WTC11 (cell line): ENCODE results near the gene VCP. TPM values are rescaled to one million over a fixed set of nuclear protein-coding genes. Genes with fewer than 3 reads are reported as not detected.

Experiments
- ATAC-seq: fragments of 200-7000 bp; cut with Tn5 transposase; 2 replicates; pipeline ENCODE4 v1.10.0; 2021; ENCODE audit warnings: mild to moderate bottlenecking, moderate library complexity
- CTCF ChIA-PET: fragments of 300-600 bp; sonication (Branson Sonifier 250); formaldehyde crosslinking; loops from one replicate; lab custom pipeline; 2021; ENCODE audit warnings: antibody characterized with exemption; lab: Charles Lee
- POLR2A ChIA-PET: fragments of 350-600 bp; sonication (Branson Sonifier 250); formaldehyde crosslinking; loops from one replicate; lab custom pipeline; 2021; ENCODE audit warnings: antibody characterized with exemption; lab: Charles Lee
- DNase-seq: peaks from one replicate; pipeline ENCODE4 v3.0.0; 2021; ENCODE audit warnings: low spot score
- H3K27ac Mint-ChIP-seq: 2 replicates; pipeline ENCODE4 v1.8.0; 2021; ENCODE audit warnings: mixed read lengths
- H3K27me3 Mint-ChIP-seq: 2 replicates; pipeline ENCODE4 v1.8.0; 2021; ENCODE audit warnings: low read depth, mild to moderate bottlenecking, moderate library complexity, mixed read lengths
- H3K36me3 Mint-ChIP-seq: 2 replicates; pipeline ENCODE4 v1.8.0; 2021; ENCODE audit warnings: mixed read lengths
- H3K4me1 Mint-ChIP-seq: 2 replicates; pipeline ENCODE4 v1.8.0; 2022; ENCODE audit warnings: mixed read lengths
- H3K4me3 Mint-ChIP-seq: 2 replicates; pipeline ENCODE4 v1.8.0; 2021; ENCODE audit warnings: mild to moderate bottlenecking, moderate library complexity, mixed read lengths
- H3K9me3 Mint-ChIP-seq: 2 replicates; pipeline ENCODE4 v1.8.0; 2021; ENCODE audit warnings: mixed read lengths
- ARID4B ChIP-seq: sonication (generic); formaldehyde crosslinking; IDR thresholded peaks from 2 replicates; pipeline ENCODE4 v1.8.0; 2023; ENCODE audit warnings: missing genetic modification reagents, mild to moderate bottlenecking, borderline replicate concordance
- ETV6 ChIP-seq: sonication (generic); formaldehyde crosslinking; IDR thresholded peaks from 2 replicates; pipeline ENCODE4 v1.8.1; 2022; ENCODE audit warnings: mild to moderate bottlenecking, missing genetic modification reagents
- HMGXB4 ChIP-seq: sonication (generic); formaldehyde crosslinking; IDR thresholded peaks from 2 replicates; pipeline ENCODE4 v1.8.1; 2023; ENCODE audit warnings: mild to moderate bottlenecking, moderate library complexity, missing genetic modification reagents
- IRF1 ChIP-seq: sonication (generic); formaldehyde crosslinking; IDR thresholded peaks from 2 replicates; pipeline ENCODE4 v1.8.0; 2023; ENCODE audit warnings: missing genetic modification reagents
- MLX ChIP-seq: sonication (generic); formaldehyde crosslinking; IDR thresholded peaks from 2 replicates; pipeline ENCODE4 v1.8.1; 2023; ENCODE audit warnings: mild to moderate bottlenecking, missing genetic modification reagents, moderate library complexity
- NFE2L1 ChIP-seq: sonication (generic); formaldehyde crosslinking; IDR thresholded peaks from 2 replicates; pipeline ENCODE4 v1.8.1; 2023; ENCODE audit warnings: missing genetic modification reagents
- OVOL2 ChIP-seq: fragments of 250-450 bp; sonication (Bioruptor Pico); IDR thresholded peaks from 2 replicates; pipeline ENCODE4 v1.9.0; 2021; ENCODE audit warnings: mild to moderate bottlenecking, borderline replicate concordance
- RELA ChIP-seq: sonication (generic); formaldehyde crosslinking; IDR thresholded peaks from 2 replicates; pipeline ENCODE4 v1.8.1; 2022; ENCODE audit warnings: missing genetic modification reagents, mild to moderate bottlenecking, borderline replicate concordance
- TCF7 ChIP-seq: sonication (generic); formaldehyde crosslinking; IDR thresholded peaks from 2 replicates; pipeline ENCODE4 v1.8.0; 2022; ENCODE audit warnings: mild to moderate bottlenecking, low read depth, missing genetic modification reagents, moderate library complexity
- USF2 ChIP-seq: sonication (generic); formaldehyde crosslinking; IDR thresholded peaks from 2 replicates; pipeline ENCODE4 v1.8.1; 2023; ENCODE audit warnings: mild to moderate bottlenecking, missing genetic modification reagents, moderate library complexity
- ZNF121 ChIP-seq: sonication (generic); formaldehyde crosslinking; IDR thresholded peaks from 2 replicates; pipeline ENCODE4 v1.8.0; 2023; ENCODE audit warnings: missing genetic modification reagents
- ZNF532 ChIP-seq: fragments of 250-450 bp; sonication (Bioruptor Pico); IDR thresholded peaks from 2 replicates; pipeline ENCODE4 v1.9.0; 2021; ENCODE audit warnings: mild to moderate bottlenecking, borderline replicate concordance
- total RNA-seq: library from RNA; stranded (reverse); gene quantifications from 3 replicates; pipeline ENCODE4 v1.2.3, GENCODE V29; 2021

The VCP gene
- total RNA-seq, 1 experiment from 2014 or later, result 386 TPM

- TF ChIP-seq HMGXB4 (CRISPR knock-in tag) (no peak), ETV6 (no peak), TCF7 (no peak), MLX (no peak), OVOL2 (CRISPR knock-in tag) (no peak), RELA (no peak), ARID4B (CRISPR knock-in tag) (no peak), ZNF532 (CRISPR knock-in tag) (no peak), USF2 (CRISPR knock-in tag) (no peak)
Observed at GRCh38 chr9:35042081-35042604, 30.3 kb downstream of the VCP start (continued).

GRCh38 chr9:35035851-35036701, 36.3 kb downstream of the VCP start:
- ChIA-PET POLR2A (interaction anchor here (0.6 to 0.7 kb wide), 3 partner anchors 37 to 535 kb away, joined by 4 to 8 read pairs (median 8); partner anchors contain the start of gene VCP), CTCF (interaction anchor here (0.6 to 1.7 kb wide), 5 partner anchors 8 to 137 kb away, joined by 3 to 7 read pairs (median 4); no protein-coding TSS in a partner anchor)
- Mint-ChIP-seq H3K9me3 (peaks cover 20% of the 10 kb centered on the region), H3K27me3 (no peaks in the 10 kb centered on the region), H3K4me3 (peak overlapping the region; percentile 33), H3K4me1 (peaks cover 10% of the 10 kb centered on the region), H3K36me3 (peaks cover 7% of the 10 kb centered on the region), H3K27ac (no peak overlapping the region)
- DNase-seq (peak; percentile 34), ATAC-seq (peak; percentile 76)
- no peak for TF ChIP-seq IRF1
- no peak for TF ChIP-seq NFE2L1 (CRISPR knock-in tag)
- TF ChIP-seq ZNF121 (CRISPR knock-in tag), result 0 out of 2 replicates have a peak, but pooled peaks have one; percentile 28
